ENCODE measurements around the gene TPST1.

Gene TPST1

GRCh38 chr7:66296001-66296521 lies 90.9 kb downstream of the TPST1 start:
- Mint-ChIP-seq H3K4me3 (no peak overlapping the region), H3K27ac (no peak overlapping the region), H3K27me3 (ENCODE audit: low read depth, poor library complexity) (no peaks in the 10 kb centered on the region), H3K9me3 (peaks cover 50% of the 10 kb centered on the region), H3K4me1 (no peaks in the 10 kb centered on the region), H3K36me3 (ENCODE audit: low read depth) (peaks cover 53% of the 10 kb centered on the region)
- DNase-seq = no peak
- TF ChIP-seq CTCF (IDR thresholded peaks at IDR 0.05) = no peak

GRCh38 chr7:66296557-66296956 lies 91.4 kb downstream of the TPST1 start:
- no peak for TF ChIP-seq CTCF (IDR thresholded peaks at IDR 0.05)
- Mint-ChIP-seq H3K36me3 (ENCODE audit: low read depth) (peaks cover 53% of the 10 kb centered on the region), H3K9me3 (peaks cover 50% of the 10 kb centered on the region), H3K4me1 (no peaks in the 10 kb centered on the region), H3K4me3 (no peak overlapping the region), H3K27ac (no peak overlapping the region), H3K27me3 (ENCODE audit: low read depth, poor library complexity) (no peaks in the 10 kb centered on the region)
- DNase-seq = no peak

- Mint-ChIP-seq H3K27me3 (ENCODE audit: low read depth, poor library complexity) (no peaks in the 10 kb centered on the region), H3K36me3 (ENCODE audit: low read depth) (peaks cover 53% of the 10 kb centered on the region), H3K4me1 (peaks cover 5% of the 10 kb centered on the region), H3K4me3 (no peak overlapping the region), H3K9me3 (peaks cover 50% of the 10 kb centered on the region), H3K27ac (no peak overlapping the region)
- DNase-seq = no peak
- TF ChIP-seq CTCF (IDR thresholded peaks at IDR 0.05) = no peak
These were observed 92.4 kb downstream of the TPST1 start for GRCh38 chr7:66297579-66297978.

GRCh38 chr7:66301249-66301648 lies 96.1 kb downstream of the TPST1 start:
- no peak for DNase-seq

GRCh38 chr7:66301737-66302136 lies 96.6 kb downstream of the TPST1 start:
- H3K4me3 Mint-ChIP-seq = no peak overlapping the region
- H3K9me3 Mint-ChIP-seq = peaks cover 33% of the 10 kb centered on the region
- DNase-seq = no peak
- H3K27ac Mint-ChIP-seq = no peak overlapping the region
- no peak for TF ChIP-seq CTCF (IDR thresholded peaks at IDR 0.05)
- peaks cover 30% of the 10 kb centered on the region for H3K4me1 Mint-ChIP-seq
- H3K27me3 Mint-ChIP-seq (ENCODE audit: low read depth, poor library complexity) = no peaks in the 10 kb centered on the region
- peaks cover 36% of the 10 kb centered on the region for H3K36me3 Mint-ChIP-seq (ENCODE audit: low read depth)

More at GRCh38 chr7:66301249-66301648, 96.1 kb downstream of the TPST1 start:
- Mint-ChIP-seq H3K27me3 (ENCODE audit: low read depth, poor library complexity) (no peaks in the 10 kb centered on the region), H3K27ac (no peak overlapping the region), H3K36me3 (ENCODE audit: low read depth) (peaks cover 39% of the 10 kb centered on the region), H3K4me3 (no peak overlapping the region), H3K9me3 (peaks cover 38% of the 10 kb centered on the region), H3K4me1 (peaks cover 25% of the 10 kb centered on the region)
- no peak for TF ChIP-seq CTCF (IDR thresholded peaks at IDR 0.05)

- DNase-seq = no peak
- Mint-ChIP-seq H3K27ac (peak overlapping the region; percentile 14), H3K4me3 (no peak overlapping the region), H3K4me1 (peaks cover 30% of the 10 kb centered on the region), H3K27me3 (ENCODE audit: low read depth, poor library complexity) (no peaks in the 10 kb centered on the region), H3K36me3 (ENCODE audit: low read depth) (peaks cover 20% of the 10 kb centered on the region), H3K9me3 (peaks cover 17% of the 10 kb centered on the region)
- TF ChIP-seq CTCF (IDR thresholded peaks at IDR 0.05) = no peak
These were observed 98.5 kb downstream of the TPST1 start for GRCh38 chr7:66303454-66304155.

All from nephron progenitor cell (in vitro differentiated cells).